ENCODE measurements around the gene PRDM16.
"Not testable (repeated sequence)": the region's sequence is repeated elsewhere in the genome, so short reads cannot be mapped to it uniquely, and the experiment has no call there.

Gene PRDM16

DNA sequence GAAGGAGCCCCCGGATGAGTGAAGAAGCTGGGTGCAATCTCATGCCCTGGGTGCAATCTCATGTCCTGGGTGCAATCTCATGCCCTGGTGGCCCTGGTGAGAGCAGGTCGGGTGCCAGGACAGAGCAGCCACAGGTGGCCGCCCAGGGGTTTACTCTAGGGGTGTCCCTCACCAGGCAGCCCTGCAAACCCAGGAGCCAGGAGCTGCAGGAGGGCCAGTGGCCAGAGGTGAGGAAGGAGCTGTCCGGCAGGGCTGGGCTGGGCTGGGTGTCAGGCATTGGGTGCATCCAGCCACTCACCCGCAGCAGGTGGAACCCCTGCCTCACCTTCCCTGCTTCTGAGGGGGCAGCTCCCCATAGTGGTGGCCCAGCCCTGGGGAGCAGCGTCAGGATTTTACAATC, 79.2 kb downstream of the PRDM16 start:
- no peak for DNase-seq

- DNase-seq, result no peak
Observed at GRCh38 chr1:3149277-3149676, 80.3 kb downstream of the PRDM16 start.

DNA sequence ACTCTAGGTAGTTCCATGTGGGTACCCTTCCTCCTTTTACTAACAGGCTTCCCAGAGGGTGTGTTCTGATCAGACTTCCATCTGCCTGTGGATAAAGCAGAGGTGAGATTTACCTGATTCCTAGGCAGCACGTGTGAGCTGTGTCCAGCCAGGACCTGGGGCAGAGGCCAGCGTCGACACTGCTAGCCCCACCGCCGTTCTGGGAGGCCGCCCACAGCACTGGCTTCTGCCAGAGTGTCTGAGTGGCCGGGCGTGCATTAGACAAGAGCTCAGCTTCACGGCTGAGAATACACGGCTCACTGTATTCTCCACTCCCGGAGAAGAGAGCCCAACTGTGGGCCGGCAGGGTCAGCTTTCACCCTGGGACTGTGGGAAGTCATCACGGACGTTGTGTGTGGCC, 82.5 kb downstream of the PRDM16 start:
- DNase-seq, result no peak

GRCh38 chr1:3152143-3152542, 83.1 kb downstream of the PRDM16 start:
- no peak for DNase-seq

- DNase-seq, result no peak
Observed at GRCh38 chr1:3153197-3153596, 84.2 kb downstream of the PRDM16 start.

DNA sequence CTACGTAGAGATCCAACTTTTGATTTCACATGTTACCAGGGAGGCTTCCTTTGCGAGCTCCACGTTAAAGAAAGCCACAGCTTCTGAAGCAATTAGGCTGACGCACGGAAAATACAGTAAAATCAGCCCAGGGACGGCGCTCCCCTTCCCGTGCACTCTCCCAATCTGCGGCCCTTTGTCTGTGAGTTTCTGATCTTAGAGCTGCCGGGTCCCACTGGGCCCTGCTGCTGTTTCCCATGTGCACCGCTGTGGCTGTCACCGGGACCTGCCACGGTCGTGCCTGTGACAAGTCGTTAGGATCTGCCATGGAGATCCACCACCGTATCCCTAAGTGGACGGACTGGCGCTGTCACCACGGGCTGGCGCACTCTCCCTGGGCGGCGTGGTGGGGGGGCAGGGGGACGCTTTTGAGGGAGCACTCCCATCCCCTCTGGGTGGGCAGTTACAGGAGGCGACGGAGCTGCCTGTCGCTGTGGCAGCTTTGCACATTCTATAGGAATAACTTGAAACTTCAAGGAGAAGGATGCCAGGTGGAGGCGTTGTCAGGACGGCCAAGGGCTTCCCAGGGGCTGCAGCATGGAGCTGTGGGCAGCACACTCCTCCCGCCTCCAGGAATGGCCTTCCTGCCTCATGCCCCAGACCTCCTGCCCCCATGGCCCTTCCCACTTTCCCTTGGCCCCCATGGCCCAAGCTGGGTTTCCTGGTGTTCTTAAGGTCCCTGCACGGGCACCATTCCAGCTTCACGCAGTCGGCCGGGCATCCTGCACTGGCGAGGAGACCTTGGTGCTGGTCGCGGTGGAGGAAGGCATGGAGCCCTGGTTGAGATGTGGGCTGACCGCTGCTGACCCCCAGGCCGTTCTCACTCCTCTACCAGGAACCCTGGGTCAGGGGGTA, 85.1 kb downstream of the PRDM16 start:
- no peak for DNase-seq

GRCh38 chr1:3155056-3155925, 86.3 kb downstream of the PRDM16 start:
- no peak for DNase-seq

GRCh38 chr1:3155926-3156220, 86.9 kb downstream of the PRDM16 start:
- DNase-seq, result no peak

GRCh38 chr1:3156936-3157335, 87.9 kb downstream of the PRDM16 start:
- no peak for DNase-seq

DNA sequence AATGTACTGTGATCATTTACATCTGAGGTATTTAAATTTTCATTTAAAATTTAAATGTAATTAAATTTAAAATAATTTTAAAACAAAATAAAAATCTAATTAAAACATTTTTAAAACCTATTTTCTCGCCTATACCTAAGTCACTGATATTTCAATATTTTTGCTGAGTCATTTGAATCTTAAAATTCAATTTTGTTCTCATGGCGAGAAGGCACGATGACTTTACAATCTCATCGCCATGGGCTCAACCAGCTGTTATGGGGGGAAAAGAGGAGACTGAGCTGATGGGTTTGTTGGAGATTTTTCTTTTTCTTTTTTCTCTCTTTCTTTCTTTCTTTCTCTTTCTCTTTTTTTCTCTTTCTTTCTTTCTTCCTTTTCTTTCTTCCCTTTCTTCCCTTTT, 89.3 kb downstream of the PRDM16 start:
- DNase-seq, result no peak

DNA sequence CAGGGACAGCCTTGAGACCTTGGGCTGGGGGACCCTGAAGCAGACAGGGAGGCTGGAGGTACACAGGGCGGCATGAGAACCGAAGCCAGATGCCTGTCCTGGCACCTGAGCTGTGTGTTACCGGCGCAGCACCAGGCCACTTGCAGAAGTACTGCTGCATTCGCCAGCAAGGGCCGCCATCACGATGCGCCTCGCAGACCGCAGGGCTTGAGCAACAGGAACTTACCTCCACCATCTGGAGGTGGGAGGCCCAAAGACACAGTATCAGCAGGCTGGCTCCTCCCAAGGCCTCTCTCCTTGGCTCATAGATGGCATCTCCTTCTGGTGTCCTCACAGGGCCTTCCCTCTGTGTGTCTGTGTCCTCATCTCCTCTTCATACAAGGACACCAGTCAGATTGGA, 90.1 kb downstream of the PRDM16 start:
- no peak for DNase-seq

GRCh38 chr1:3159996-3160395, 91.0 kb downstream of the PRDM16 start:
- no peak for DNase-seq

DNA sequence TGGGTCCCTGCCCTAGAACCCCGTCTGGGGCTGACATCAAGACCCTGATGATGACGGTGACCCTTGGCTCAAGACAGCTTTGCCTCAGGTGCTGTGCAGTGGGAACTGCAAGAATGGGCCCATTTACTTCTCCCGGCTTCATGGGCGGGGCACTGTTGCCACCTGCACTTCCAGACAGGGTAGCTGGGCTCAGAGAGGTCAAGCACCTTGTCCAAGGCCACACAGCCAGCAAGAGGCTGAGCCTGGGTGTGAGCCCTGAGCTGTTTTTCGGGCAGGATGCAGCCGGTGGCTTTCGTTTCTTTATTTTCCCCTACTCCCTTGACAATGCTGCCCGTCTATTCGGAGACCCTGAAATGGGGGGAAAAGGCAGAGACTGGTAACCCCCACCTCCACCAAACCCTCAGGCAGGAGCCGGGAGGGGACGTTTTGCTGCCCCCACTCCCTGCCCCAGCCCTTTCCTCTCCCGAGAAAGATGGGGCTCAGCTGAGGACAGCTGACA, 91.7 kb downstream of the PRDM16 start:
- DNase-seq, result no peak

GRCh38 chr1:3161176-3161840, 92.3 kb downstream of the PRDM16 start:
- no peak for DNase-seq

GRCh38 chr1:3162322-3162882, 93.4 kb downstream of the PRDM16 start:
- DNase-seq, result no peak

DNA sequence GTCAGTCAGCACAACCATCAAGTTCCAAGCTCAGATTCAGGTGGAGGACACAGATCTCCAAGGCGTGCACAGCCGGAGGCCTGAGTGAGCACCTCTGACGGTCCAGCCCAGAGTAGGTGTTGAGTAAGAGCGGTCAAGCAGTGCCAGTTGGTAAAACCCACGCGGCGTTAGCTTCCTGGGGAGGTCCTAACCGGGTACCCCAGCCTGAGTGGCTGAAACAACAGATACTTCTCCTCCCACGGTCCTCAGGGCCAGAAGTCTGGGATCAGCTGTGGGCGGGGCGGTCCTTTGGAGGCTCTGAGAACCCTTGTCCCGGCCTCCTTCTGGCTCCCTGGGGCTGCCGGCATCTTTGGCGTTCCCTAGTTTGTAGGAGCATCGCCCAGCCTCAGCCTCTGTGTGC, 94.4 kb downstream of the PRDM16 start:
- no peak for DNase-seq

DNA sequence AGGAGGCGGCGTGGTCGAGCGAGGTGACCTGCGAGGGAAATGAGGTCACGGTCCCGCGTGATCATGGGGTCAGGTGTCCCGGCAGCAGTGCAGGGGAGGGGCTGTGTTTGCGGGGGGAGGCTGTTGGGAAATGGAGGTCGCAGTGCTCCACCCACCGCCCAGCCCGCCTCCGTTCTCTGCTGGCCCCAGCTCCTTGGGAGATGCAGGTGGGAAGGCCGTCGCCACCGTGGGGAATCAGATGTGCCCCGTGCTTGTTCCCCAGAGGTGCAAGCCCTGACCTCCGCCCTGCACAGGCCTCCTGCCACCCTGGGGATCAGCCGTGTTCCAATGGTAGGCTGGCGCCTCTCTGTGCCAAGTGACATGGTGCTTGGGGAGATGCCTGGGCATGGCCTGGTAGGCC, 95.7 kb downstream of the PRDM16 start:
- DNase-seq, result no peak

- DNase-seq, result not testable (repeated sequence)
Observed at GRCh38 chr1:3165189-3165588, 96.2 kb downstream of the PRDM16 start.

GRCh38 chr1:3166206-3166918, 97.4 kb downstream of the PRDM16 start:
- no peak for DNase-seq

DNA sequence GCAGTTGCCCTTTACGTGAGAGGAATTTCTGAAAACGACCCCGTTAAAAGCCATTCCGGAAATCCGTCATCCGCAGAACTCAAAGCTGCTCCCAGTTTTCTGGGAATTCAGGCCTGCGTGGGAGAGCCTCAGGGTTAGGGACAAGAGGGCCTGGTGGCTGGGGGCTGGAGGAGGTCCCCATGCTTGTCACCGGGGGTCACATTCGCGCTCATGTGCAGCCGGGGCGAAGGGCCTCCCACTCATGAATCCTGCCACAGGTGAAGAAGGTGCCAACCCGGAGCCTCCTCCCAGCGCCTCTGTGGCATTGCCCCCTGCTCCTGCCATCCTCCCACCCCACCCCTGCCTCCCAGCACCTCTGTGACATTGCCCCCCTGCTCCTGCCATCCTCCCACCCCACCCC, 98.3 kb downstream of the PRDM16 start:
- DNase-seq, result no peak

- no peak for DNase-seq
Observed at GRCh38 chr1:3168678-3169077, 99.7 kb downstream of the PRDM16 start.

DNA sequence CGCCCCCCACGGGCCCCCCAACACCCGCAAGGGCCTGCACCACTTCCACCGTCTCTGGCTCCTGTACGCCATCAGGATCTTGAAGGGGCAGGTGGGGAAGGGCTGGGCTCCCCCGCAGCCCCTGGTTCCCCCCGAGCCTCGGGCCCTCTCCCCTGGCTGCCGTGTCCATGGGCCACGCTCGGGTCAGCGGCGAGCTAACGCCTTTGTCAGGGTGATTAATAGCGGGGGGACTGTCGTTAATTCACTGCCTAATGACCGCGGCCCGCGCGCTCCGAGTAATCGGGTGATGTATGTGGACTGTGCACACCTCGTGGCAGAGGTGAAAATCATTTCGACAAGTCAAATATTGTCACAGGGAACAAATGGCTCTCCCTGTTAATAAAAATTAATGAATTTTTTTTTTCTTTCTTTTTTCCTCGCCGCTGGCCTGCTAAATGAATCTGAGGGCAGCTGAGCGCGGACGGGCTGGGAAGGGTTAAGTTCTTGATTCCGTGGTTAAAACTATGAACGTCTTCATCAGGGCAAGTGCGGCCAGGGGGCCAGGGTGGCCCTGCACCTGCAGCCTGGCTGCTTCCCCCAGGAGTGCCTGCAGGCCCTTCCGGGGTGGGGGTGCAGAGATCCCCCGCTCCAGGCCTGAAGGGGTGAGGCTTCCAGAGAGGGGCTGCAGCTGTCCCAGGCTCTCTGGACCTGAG, 100.8 kb downstream of the PRDM16 start:
- DNase-seq, result no peak

Data from NCI-H2107 (cell line).